ENCODE data around the gene TTC8.

TTC8 gene

GRCh38 chr14:88821378-88821777, 3.1 kb upstream of the TTC8 start:
- ChIA-PET CTCF (no interaction called here), POLR2A (no interaction called here)
- H3K36me3 ChIP-seq (ENCODE audit: control insufficient read depth in 2 of 2, insufficient read depth in 1 of 2, low read length in 2 of 2): no peaks in the 10 kb centered on the region
- H3K4me3 ChIP-seq (ENCODE audit: low read depth, low read length): no peak overlapping the region
- H3K9me3 ChIP-seq (ENCODE audit: control insufficient read depth, insufficient read depth, low read depth, low read length): no peaks in the 10 kb centered on the region
- TF ChIP-seq AEBP2 (tag by site-specific recombination; IDR thresholded peaks at IDR 0.05; ENCODE audit: borderline replicate concordance) (no peak), ZNF747 (tag by site-specific recombination; IDR thresholded peaks at IDR 0.05) (no peak), ZXDB (tag by site-specific recombination; IDR thresholded peaks at IDR 0.05) (no peak), ZNF626 (tag by site-specific recombination; IDR thresholded peaks at IDR 0.05) (no peak), SP3 (tag by site-specific recombination; IDR thresholded peaks at IDR 0.05) (no peak), ZNF121 (tag by site-specific recombination; IDR thresholded peaks at IDR 0.05) (no peak), ZNF324 (tag by site-specific recombination; IDR thresholded peaks at IDR 0.05) (no peak), ZNF639 (tag by site-specific recombination; IDR thresholded peaks at IDR 0.05) (no peak), GLIS1 (tag by site-specific recombination; IDR thresholded peaks at IDR 0.05) (no peak), SCRT1 (tag by site-specific recombination; IDR thresholded peaks at IDR 0.05; ENCODE audit: borderline replicate concordance) (no peak), ZNF621 (tag by site-specific recombination; IDR thresholded peaks at IDR 0.05) (no peak), ZNF529 (tag by site-specific recombination; IDR thresholded peaks at IDR 0.05; ENCODE audit: insufficient replicate concordance) (no peak), CTCF (tag by site-specific recombination; IDR thresholded peaks at IDR 0.05) (no peak)
- H3K4me1 ChIP-seq (ENCODE audit: control insufficient read depth, insufficient read depth, low read length): no peaks in the 10 kb centered on the region
- no peak overlapping the region for H3K27ac ChIP-seq (ENCODE audit: extremely low read depth, low read depth, low read length)

GRCh38 chr14:88821888-88822287, 2.6 kb upstream of the TTC8 start:
- ChIA-PET CTCF (no interaction called here), POLR2A (no interaction called here)
- Histone ChIP-seq H3K27ac (ENCODE audit: extremely low read depth, low read depth, low read length) (no peak overlapping the region), H3K9me3 (ENCODE audit: control insufficient read depth, insufficient read depth, low read depth, low read length) (no peaks in the 10 kb centered on the region), H3K4me3 (ENCODE audit: low read depth, low read length) (no peak overlapping the region), H3K4me1 (ENCODE audit: control insufficient read depth, insufficient read depth, low read length) (no peaks in the 10 kb centered on the region), H3K36me3 (ENCODE audit: control insufficient read depth in 2 of 2, insufficient read depth in 1 of 2, low read length in 2 of 2) (no peaks in the 10 kb centered on the region)
- TF ChIP-seq ZNF18 (tag by site-specific recombination; IDR thresholded peaks at IDR 0.05) (no peak), ZBTB17 (tag by site-specific recombination; IDR thresholded peaks at IDR 0.05) (0 out of 2 replicates have a peak, but pooled peaks have one; percentile 25), ZNF24 (tag by site-specific recombination; IDR thresholded peaks at IDR 0.05) (no peak)

- Histone ChIP-seq H3K27ac (ENCODE audit: extremely low read depth, low read depth, low read length) (peak overlapping the region; percentile 91; the same call in 1 of the 2 replicates), H3K4me3 (ENCODE audit: low read depth, low read length) (peak overlapping the region; percentile 93), H3K36me3 (ENCODE audit: control insufficient read depth in 2 of 2, insufficient read depth in 1 of 2, low read length in 2 of 2) (no peaks in the 10 kb centered on the region), H3K4me1 (ENCODE audit: control insufficient read depth, insufficient read depth, low read length) (peaks cover 3% of the 10 kb centered on the region; the same call in 1 of the 2 replicates), H3K9me3 (ENCODE audit: control insufficient read depth, insufficient read depth, low read depth, low read length) (no peaks in the 10 kb centered on the region)
- CTCF ChIA-PET: interaction anchor here (0.6 kb wide), 1 partner anchor 203 kb away, joined by 3 read pairs; no protein-coding TSS in a partner anchor
- POLR2A ChIA-PET: interaction anchor here (0.7 to 1.5 kb wide), 6 partner anchors 10 to 52 kb away, joined by 3 to 11 read pairs (median 4); partner anchors contain the start of gene EML5
- TF ChIP-seq PRDM1 (tag by site-specific recombination; IDR thresholded peaks at IDR 0.05) (peak; percentile 88), ZNF610 (tag by site-specific recombination; IDR thresholded peaks at IDR 0.05; ENCODE audit: borderline replicate concordance) (no peak), ZNF555 (tag by site-specific recombination; conservative IDR thresholded peaks at IDR 0.05) (no peak), ZBTB48 (tag by site-specific recombination; IDR thresholded peaks at IDR 0.05) (peak; percentile 78), ZNF837 (tag by site-specific recombination; IDR thresholded peaks at IDR 0.05) (no peak), INSM2 (tag by site-specific recombination; IDR thresholded peaks at IDR 0.05) (no peak), MZF1 (tag by site-specific recombination; IDR thresholded peaks at IDR 0.05; ENCODE audit: borderline replicate concordance) (no peak), ZNF792 (tag by site-specific recombination; IDR thresholded peaks at IDR 0.05) (no peak), KLF17 (tag by site-specific recombination; IDR thresholded peaks at IDR 0.05) (no peak)
These were observed 510 bp upstream of the TTC8 start for GRCh38 chr14:88823968-88824313.

All from HEK293 (cell line).